Measurements from ENCODE around the gene ZNF292.

DNA sequence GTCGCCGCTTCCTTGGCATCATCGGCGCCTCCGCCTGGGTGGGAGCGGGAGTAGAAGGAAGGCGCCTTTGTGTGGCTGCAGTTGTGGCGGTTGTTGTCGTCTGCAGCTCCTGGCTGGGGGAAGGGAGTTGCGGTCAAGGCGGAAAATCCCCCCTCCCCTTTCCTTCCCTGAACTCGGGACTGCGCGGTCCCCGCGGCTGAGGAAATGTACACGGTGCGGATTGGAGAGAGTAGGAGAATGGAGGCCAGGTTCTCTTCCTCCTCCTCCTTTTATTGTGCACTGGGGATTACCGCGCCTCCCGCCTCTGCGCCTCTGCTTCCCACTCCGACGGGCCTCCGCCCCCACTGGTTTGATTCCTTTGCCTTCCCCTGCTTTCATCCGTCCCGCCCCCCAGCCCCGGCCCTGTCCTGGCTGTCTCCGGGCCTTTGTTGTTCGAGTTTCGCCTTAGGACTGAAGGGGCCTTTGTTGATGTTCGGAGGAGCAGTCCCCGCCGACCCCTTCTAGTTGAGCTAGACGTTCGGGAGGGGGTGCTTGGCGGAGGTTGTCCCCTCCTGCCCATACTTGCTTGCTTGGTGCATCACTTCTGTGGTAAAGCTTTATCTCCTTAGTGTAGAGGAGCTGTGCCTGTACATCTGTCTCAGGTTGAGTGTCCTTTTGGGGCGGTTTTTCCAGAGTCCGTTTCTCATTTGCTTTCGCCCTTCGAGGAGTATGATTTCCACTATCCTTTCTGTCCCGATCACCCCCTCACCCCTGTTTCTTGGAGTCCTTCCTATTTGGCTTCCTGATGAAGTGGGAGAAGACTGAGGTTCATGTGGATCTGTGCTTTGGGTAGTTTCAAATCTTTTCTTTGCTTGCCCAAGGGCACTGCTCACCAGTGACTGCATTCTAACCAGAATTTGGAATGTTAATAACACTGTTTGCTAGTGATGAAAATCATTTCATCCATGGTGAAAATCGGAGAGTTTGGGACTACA, 764 bp downstream of the ZNF292 start:
- TF ChIP-seq, protein P1, sequence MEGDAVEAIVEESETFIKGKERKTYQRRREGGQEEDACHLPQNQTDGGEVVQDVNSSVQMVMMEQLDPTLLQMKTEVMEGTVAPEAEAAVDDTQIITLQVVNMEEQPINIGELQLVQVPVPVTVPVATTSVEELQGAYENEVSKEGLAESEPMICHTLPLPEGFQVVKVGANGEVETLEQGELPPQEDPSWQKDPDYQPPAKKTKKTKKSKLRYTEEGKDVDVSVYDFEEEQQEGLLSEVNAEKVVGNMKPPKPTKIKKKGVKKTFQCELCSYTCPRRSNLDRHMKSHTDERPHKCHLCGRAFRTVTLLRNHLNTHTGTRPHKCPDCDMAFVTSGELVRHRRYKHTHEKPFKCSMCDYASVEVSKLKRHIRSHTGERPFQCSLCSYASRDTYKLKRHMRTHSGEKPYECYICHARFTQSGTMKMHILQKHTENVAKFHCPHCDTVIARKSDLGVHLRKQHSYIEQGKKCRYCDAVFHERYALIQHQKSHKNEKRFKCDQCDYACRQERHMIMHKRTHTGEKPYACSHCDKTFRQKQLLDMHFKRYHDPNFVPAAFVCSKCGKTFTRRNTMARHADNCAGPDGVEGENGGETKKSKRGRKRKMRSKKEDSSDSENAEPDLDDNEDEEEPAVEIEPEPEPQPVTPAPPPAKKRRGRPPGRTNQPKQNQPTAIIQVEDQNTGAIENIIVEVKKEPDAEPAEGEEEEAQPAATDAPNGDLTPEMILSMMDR (conservative IDR thresholded peaks at IDR 0.05), result no peak
- no peak for TF ChIP-seq ZFX (IDR thresholded peaks at IDR 0.05)
